ENCODE measurements around the gene STX8.

- TF ChIP-seq CTCF (IDR thresholded peaks at IDR 0.05) (no peak), POLR2A (IDR thresholded peaks at IDR 0.05) (no peak)
Measured at GRCh38 chr17:9307313-9307998, 268.2 kb downstream of the STX8 start.
